Lung (tissue), 12 donors: ENCODE data around the gene SCGB2A2. TPM values are rescaled to one million over a fixed set of nuclear protein-coding genes. Genes with fewer than 3 reads are reported as not detected.

ENCODE experiments used
- ATAC-seq: fragments of 200-7000 bp; cut with Tn5 transposase; one replicate; pipeline ENCODE4 v1.9.1; 2020; ENCODE audit warnings: moderate number of reproducible peaks; ENCODE audit not compliant: insufficient read depth, low FRiP score
- DNase-seq, 3 donors: peaks; one replicate each; pipeline ENCODE4 v3.0.0-alpha.2; 2013 to 2017
- H3K27ac ChIP-seq, 2 donors: one replicate each; pipeline ENCODE4 v1.5.1; 2013; ENCODE audit warnings: mild to moderate bottlenecking in 2 of 2, moderate library complexity in 2 of 2, control low read depth in 1 of 2, inconsistent platforms in 1 of 2, low read depth in 1 of 2, low read length in 1 of 2
- H3K27me3 ChIP-seq, 3 donors: one replicate each; pipeline ENCODE4 v1.5.1; 2013; ENCODE audit warnings: low read length in 2 of 3; ENCODE audit not compliant: control insufficient read depth in 3 of 3, insufficient read depth in 3 of 3
- H3K36me3 ChIP-seq, 4 donors: one replicate each; pipeline ENCODE4 v1.5.1; 2013; ENCODE audit warnings: low read length in 4 of 4, mild to moderate bottlenecking in 1 of 4, moderate library complexity in 1 of 4; ENCODE audit not compliant: control insufficient read depth in 4 of 4, insufficient read depth in 4 of 4
- H3K4me1 ChIP-seq, 5 donors: one replicate each; pipeline ENCODE4 v1.5.1; 2013; ENCODE audit warnings: low read length in 5 of 5, mild to moderate bottlenecking in 2 of 5, moderate library complexity in 1 of 5; ENCODE audit not compliant: control insufficient read depth in 5 of 5, insufficient read depth in 5 of 5
- H3K4me3 ChIP-seq: one replicate; pipeline ENCODE4 v1.5.1; 2013; ENCODE audit warnings: mild to moderate bottlenecking, control low read depth, moderate library complexity
- H3K9ac ChIP-seq, 2 donors: one replicate each; pipeline ENCODE4 v1.5.1; 2013; ENCODE audit warnings: low read length in 2 of 2, control low read depth in 1 of 2; ENCODE audit not compliant: insufficient read depth in 1 of 2
- H3K9me3 ChIP-seq, 4 donors: one replicate each; pipeline ENCODE4 v1.5.1; 2013; ENCODE audit warnings: low read length in 3 of 4, mild to moderate bottlenecking in 1 of 4, moderate library complexity in 1 of 4; ENCODE audit not compliant: control insufficient read depth in 4 of 4, insufficient read depth in 3 of 4
- CTCF ChIP-seq: IDR thresholded peaks from 2 replicates; pipeline ENCODE4 v1.5.1; 2012; ENCODE audit warnings: mild to moderate bottlenecking; ENCODE audit errors: control extremely low read depth, extremely low read depth
- WGBS, 2 donors: extraction: QIAGEN DNeasy Blood & Tissue Kit; methylation state at CpG; one replicate each; pipeline ENCODE4 v1.1.7; 2013; 5-methylcytosine and 5-hydroxymethylcytosine counted together
- polyA plus RNA-seq, 2 donors: library from polyadenylated mRNA; stranded (reverse); fragments of 200-250 nt; gene quantifications; one replicate each; pipeline ENCODE4 v1.2.1, GENCODE V29; 2013
- total RNA-seq, 2 donors: library from RNA; depleted of rRNA in 1 of 2; stranded (reverse); fragments of >200 nt in 1 of 2; gene quantifications; one replicate each; pipeline ENCODE4 v1.2.1, GENCODE V29; 2014 to 2021
- donor health status: control.
- donor health status: control.
- donor health status: Bipolar disorder and iron deficiency.
- donor health status: healthy.
- donor health status: DM: yes; HTN: yes; CAD: no.

SCGB2A2 gene
- total and polyA plus RNA-seq, 4 donors = not detected

GRCh38 chr11:62266558-62266957, 3.4 kb upstream of the SCGB2A2 start:
- H3K27ac ChIP-seq = no peak overlapping the region
- ATAC-seq (no peak), DNase-seq (no peak)
- H3K9me3 ChIP-seq = peaks cover 0 to 6% (median 0%) of the 10 kb centered on the region in 4 donors
- H3K4me1 ChIP-seq = no peaks in the 10 kb centered on the region
- no peak for TF ChIP-seq CTCF
- H3K4me3 ChIP-seq = no peak overlapping the region
- 66 to 81% methylated on average over 4 of the region's 4 CpGs for WGBS, 2 donors
- H3K9ac ChIP-seq = no peak overlapping the region
- peaks cover 3 to 13% (median 3%) of the 10 kb centered on the region in 3 donors for H3K27me3 ChIP-seq
- no peaks in the 10 kb centered on the region for H3K36me3 ChIP-seq

- Histone ChIP-seq H3K27ac (no peak overlapping the region), H3K9me3 (peaks cover 0 to 6% (median 0%) of the 10 kb centered on the region in 4 donors), H3K27me3 (peaks cover 3 to 14% (median 3%) of the 10 kb centered on the region in 3 donors), H3K4me1 (no peaks in the 10 kb centered on the region), H3K9ac (no peak overlapping the region), H3K4me3 (no peak overlapping the region), H3K36me3 (no peaks in the 10 kb centered on the region)
- DNase-seq (no peak), ATAC-seq (no peak)
- TF ChIP-seq CTCF = no peak
- 75 to 85% methylated on average over 1 of the region's 1 CpG for WGBS, 2 donors
Measured at GRCh38 chr11:62267050-62267449, 2.9 kb upstream of the SCGB2A2 start.

DNA sequence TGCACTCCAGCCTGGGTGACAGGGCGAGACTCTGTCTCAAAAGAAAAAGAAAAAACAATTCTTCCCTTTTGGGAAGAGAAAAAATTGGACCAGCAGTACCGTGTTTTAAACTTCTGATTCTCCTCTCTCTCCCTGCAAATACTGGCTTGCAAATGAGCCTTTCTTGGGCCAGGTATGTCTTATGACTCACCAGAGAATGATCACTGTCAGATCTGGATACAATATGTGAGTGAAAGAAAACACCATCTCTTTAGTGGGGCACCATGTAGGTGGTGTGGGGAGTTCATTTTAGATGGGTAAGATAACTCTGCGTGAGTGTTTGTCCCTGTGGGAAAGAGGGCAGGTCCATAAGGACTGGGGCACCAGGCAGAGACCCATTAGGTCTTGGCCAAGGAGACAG, 2.4 kb upstream of the SCGB2A2 start:
- no peaks in the 10 kb centered on the region for H3K36me3 ChIP-seq
- WGBS, 2 donors = 76 to 90% methylated on average over 3 of the region's 3 CpGs
- H3K4me3 ChIP-seq = no peak overlapping the region
- DNase-seq = no peak
- no peak overlapping the region for H3K27ac ChIP-seq
- no peak for TF ChIP-seq CTCF
- H3K9ac ChIP-seq = no peak overlapping the region
- H3K27me3 ChIP-seq = peaks cover 3 to 16% (median 3%) of the 10 kb centered on the region in 3 donors
- H3K4me1 ChIP-seq = no peaks in the 10 kb centered on the region
- peaks cover 0 to 6% (median 0%) of the 10 kb centered on the region in 4 donors for H3K9me3 ChIP-seq
- no peak for ATAC-seq

DNA sequence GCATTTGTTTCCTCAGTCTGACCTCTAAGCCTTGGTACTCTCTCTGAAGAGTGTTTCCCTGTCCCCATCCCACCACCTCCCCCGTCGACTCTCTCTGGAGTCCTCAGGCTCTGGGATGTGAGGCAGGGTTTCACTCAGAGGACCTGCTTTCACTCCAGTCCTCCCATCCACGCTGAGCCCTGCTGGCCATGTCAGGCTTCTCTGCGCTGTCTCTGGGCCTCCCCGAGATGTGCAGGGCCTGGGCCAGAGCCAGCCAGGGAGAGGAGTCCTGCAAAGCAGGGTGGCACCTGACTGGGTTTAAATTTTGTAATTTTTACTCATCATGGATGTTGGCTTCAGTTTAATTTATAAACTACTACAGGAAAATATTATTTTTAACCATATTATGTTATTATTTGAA, 3.3 kb downstream of the SCGB2A2 start:
- no peak overlapping the region for H3K27ac ChIP-seq
- TF ChIP-seq CTCF = no peak
- H3K36me3 ChIP-seq = no peaks in the 10 kb centered on the region
- H3K9me3 ChIP-seq = peaks cover 0 to 2% (median 0%) of the 10 kb centered on the region in 4 donors
- peaks cover 3 to 6% (median 5%) of the 10 kb centered on the region in 3 donors for H3K27me3 ChIP-seq
- no peak overlapping the region for H3K9ac ChIP-seq
- no peak for ATAC-seq
- H3K4me3 ChIP-seq = no peak overlapping the region
- WGBS, 2 donors = 84 to 90% methylated on average over 5 of the region's 5 CpGs
- DNase-seq = no peak
- no peaks in the 10 kb centered on the region for H3K4me1 ChIP-seq
